Measurements from ENCODE around the gene UEVLD.
"Not testable (repeated sequence)": the region's sequence is repeated elsewhere in the genome, so short reads cannot be mapped to it uniquely, and the experiment has no call there.

Gene UEVLD

GRCh38 chr11:18608376-18608775 lies 19.8 kb upstream of the UEVLD start:
- TF ChIP-seq, protein P1, sequence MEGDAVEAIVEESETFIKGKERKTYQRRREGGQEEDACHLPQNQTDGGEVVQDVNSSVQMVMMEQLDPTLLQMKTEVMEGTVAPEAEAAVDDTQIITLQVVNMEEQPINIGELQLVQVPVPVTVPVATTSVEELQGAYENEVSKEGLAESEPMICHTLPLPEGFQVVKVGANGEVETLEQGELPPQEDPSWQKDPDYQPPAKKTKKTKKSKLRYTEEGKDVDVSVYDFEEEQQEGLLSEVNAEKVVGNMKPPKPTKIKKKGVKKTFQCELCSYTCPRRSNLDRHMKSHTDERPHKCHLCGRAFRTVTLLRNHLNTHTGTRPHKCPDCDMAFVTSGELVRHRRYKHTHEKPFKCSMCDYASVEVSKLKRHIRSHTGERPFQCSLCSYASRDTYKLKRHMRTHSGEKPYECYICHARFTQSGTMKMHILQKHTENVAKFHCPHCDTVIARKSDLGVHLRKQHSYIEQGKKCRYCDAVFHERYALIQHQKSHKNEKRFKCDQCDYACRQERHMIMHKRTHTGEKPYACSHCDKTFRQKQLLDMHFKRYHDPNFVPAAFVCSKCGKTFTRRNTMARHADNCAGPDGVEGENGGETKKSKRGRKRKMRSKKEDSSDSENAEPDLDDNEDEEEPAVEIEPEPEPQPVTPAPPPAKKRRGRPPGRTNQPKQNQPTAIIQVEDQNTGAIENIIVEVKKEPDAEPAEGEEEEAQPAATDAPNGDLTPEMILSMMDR (IDR thresholded peaks at IDR 0.05; ENCODE audit: low read depth, low read length, missing control alignments): no peak
- no peak overlapping the region for H3K4me3 ChIP-seq (replicated peaks; ENCODE audit: low read depth, low read length)
- DNase-seq (ENCODE audit: extremely low read depth, low read depth): no peak

GRCh38 chr11:18600915-18601569 lies 12.5 kb upstream of the UEVLD start:
- no peak overlapping the region for H3K4me3 ChIP-seq (replicated peaks; ENCODE audit: low read depth, low read length)
- TF ChIP-seq, protein P1 (IDR thresholded peaks at IDR 0.05; ENCODE audit: low read depth, low read length, missing control alignments): no peak
- no peak for DNase-seq (ENCODE audit: extremely low read depth, low read depth)

GRCh38 chr11:18599739-18600230 lies 11.3 kb upstream of the UEVLD start, which contains the start of gene MISFA:
Gene MISFA (plus strand): TSS chr11:18599789. CDS start chr11:18599929, 140 bp downstream.
- TF ChIP-seq, protein P1 (IDR thresholded peaks at IDR 0.05; ENCODE audit: low read depth, low read length, missing control alignments): no peak
- no peak within 1 kb of the TSS for H3K4me3 ChIP-seq (replicated peaks; ENCODE audit: low read depth, low read length)
- no peak for DNase-seq (ENCODE audit: extremely low read depth, low read depth)

DNA sequence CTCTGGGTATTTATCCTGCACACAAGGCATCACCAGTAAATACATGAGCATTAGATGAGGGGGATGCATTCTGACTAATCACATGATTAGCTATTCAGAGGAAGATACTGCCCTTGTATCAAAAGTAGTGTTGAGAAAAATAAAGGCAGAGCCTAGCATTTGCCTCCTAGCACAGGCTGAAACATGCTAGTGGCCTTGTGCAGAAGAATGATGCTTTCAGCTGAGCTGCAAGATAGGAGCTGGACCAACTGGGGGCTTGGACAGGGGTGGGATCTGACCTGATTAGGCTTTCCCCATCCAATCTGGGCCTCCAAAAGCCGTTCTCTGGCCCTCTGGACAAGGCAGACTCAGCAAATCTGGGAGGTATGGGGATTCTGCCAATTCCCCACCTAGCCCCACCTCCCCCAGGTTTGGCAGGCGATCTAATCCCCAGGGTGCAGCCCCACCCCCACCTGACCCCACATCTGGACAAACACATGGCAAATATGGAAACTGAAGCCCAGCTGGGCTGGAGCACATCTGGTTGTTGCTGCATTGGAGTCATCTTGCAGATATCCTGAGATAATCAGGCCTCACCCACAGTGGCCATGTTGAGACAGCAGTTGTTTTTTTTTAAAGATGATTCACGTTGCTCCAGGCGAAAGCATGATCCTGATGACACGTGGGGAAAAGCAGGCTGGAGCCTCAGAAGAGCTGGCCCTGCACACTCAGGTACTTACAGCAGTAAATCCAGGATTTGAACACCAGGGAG lies 6.6 kb upstream of the UEVLD start:
- H3K4me3 ChIP-seq (replicated peaks; ENCODE audit: low read depth, low read length): no peak overlapping the region
- DNase-seq (ENCODE audit: extremely low read depth, low read depth): peak; percentile 86
- TF ChIP-seq, protein P1 (IDR thresholded peaks at IDR 0.05; ENCODE audit: low read depth, low read length, missing control alignments): no peak

DNA sequence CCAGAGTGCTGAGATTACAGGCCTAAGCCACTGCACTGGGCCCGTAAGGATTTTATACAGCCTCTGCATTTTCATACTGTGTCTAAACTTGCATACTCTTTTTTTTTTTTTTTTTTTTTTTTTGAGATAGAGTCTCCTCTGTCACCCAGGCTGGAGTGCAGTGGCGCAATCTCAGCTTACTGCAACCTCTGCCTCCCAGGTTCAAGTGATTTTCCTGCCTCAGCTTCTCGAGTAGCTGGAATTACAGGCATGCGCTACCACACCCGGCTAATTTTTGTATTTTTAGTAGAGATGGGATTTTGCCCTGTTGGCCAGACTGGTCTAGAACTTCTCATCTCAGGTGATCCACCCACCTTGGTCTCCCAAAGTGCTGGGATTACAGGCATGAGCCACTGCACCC lies 5.6 kb upstream of the UEVLD start:
- not testable (repeated sequence) for H3K4me3 ChIP-seq (replicated peaks; ENCODE audit: low read depth, low read length); DNase-seq (ENCODE audit: extremely low read depth, low read depth)

- H3K4me3 ChIP-seq (replicated peaks; ENCODE audit: low read depth, low read length): peak overlapping the region; percentile 82
- TF ChIP-seq, protein P1 (IDR thresholded peaks at IDR 0.05; ENCODE audit: low read depth, low read length, missing control alignments): no peak
- no peak for DNase-seq (ENCODE audit: extremely low read depth, low read depth)
Observed at GRCh38 chr11:18590571-18590970, 2.0 kb upstream of the UEVLD start.

- TF ChIP-seq, protein P1 (IDR thresholded peaks at IDR 0.05; ENCODE audit: low read depth, low read length, missing control alignments): no peak
- no peak overlapping the region for H3K4me3 ChIP-seq (replicated peaks; ENCODE audit: low read depth, low read length)
- DNase-seq (ENCODE audit: extremely low read depth, low read depth): no peak
Observed at GRCh38 chr11:18581825-18582224, 6.7 kb downstream of the UEVLD start.
